ENCODE results near the gene HECTD1.

- TF ChIP-seq TAF1 (IDR thresholded peaks at IDR 0.05; ENCODE audit: low read depth) (no peak), NFIC (IDR thresholded peaks at IDR 0.05) (no peak), REST (IDR thresholded peaks at IDR 0.05; ENCODE audit: low read depth) (no peak), TEAD4 (IDR thresholded peaks at IDR 0.05) (no peak), MAX (IDR thresholded peaks at IDR 0.05) (no peak), USF1 (IDR thresholded peaks at IDR 0.05) (no peak), EP300 (IDR thresholded peaks at IDR 0.05; ENCODE audit: borderline replicate concordance) (no peak), CREB1 (IDR thresholded peaks at IDR 0.05; ENCODE audit: low read depth) (no peak), ZBTB7A (IDR thresholded peaks at IDR 0.05; ENCODE audit: low read depth) (no peak), FOXM1 (IDR thresholded peaks at IDR 0.05; ENCODE audit: borderline replicate concordance, low read depth) (no peak), RAD21 (IDR thresholded peaks at IDR 0.05; ENCODE audit: low read depth) (no peak), CEBPB (IDR thresholded peaks at IDR 0.05) (no peak), YY1 (IDR thresholded peaks at IDR 0.05; ENCODE audit: low read depth) (no peak)
Observed at GRCh38 chr14:31097081-31097480, 110.5 kb downstream of the HECTD1 start.
